SK-N-SH (cell line): Measurements from ENCODE around the gene IQSEC1. TPM values are rescaled to one million over a fixed set of nuclear protein-coding genes. Genes with fewer than 3 reads are reported as not detected.
A peak's percentile ranks its signal among the peaks of the same experiment; 100 is the strongest.

Experiments used
- CTCF ChIA-PET: fragments of 300-600, 350-600 bp; formaldehyde crosslinking; extraction: SDS; loops from one replicate; lab custom pipeline; 2021; lab: Yijun Ruan, JAX
- POLR2A ChIA-PET: fragments of 350-600 bp; sonication (Branson Sonifier 250); formaldehyde crosslinking; extraction: SDS; loops from one replicate; lab custom pipeline; 2020; ENCODE audit warnings: antibody characterized with exemption, inconsistent platforms; lab: Yijun Ruan, JAX
- DNase-seq: peaks from one replicate; pipeline ENCODE4 v3.0.0; 2012
- H2AFZ ChIP-seq: fragments of 200-600 bp; sonication (generic); 2 replicates; pipeline ENCODE4 v1.8.1; 2016; ENCODE audit warnings: antibody characterized with exemption, mild to moderate bottlenecking, low read depth
- H3F3A ChIP-seq: fragments of 200-600 bp; sonication (generic); replicated peaks from 2 replicates; pipeline ENCODE3; 2016; ENCODE audit warnings: antibody characterized with exemption, mild to moderate bottlenecking; ENCODE audit not compliant: insufficient read depth
- H3K27ac ChIP-seq, 2 experiments: fragments of 200-500 bp in 1 of 2; fragments of 200-600 bp in 1 of 2; sonication (Bioruptor generic) in 1 of 2; sonication (generic), shearing (Covaris generic) in 1 of 2; 2 replicates each; pipeline versions ENCODE4 v1.5.1 to v1.6.1; 2014 to 2016; ENCODE audit warnings: low read depth in 2 of 2, inconsistent platforms in 1 of 2, low read length in 1 of 2, mild to moderate bottlenecking in 1 of 2, mixed read lengths in 1 of 2
- H3K27me3 ChIP-seq: fragments of 200-600 bp; sonication (generic), shearing (Covaris generic); 2 replicates; pipeline ENCODE4 v1.6.1; 2016; ENCODE audit warnings: mixed run types; ENCODE audit not compliant: insufficient read depth
- H3K36me3 ChIP-seq, 2 experiments: fragments of 200-500 bp in 1 of 2; fragments of 200-600 bp in 1 of 2; sonication (Bioruptor generic) in 1 of 2; sonication (generic) in 1 of 2; replicated peaks in 1 of 2; 2 replicates each; pipeline versions ENCODE3 to v1.5.1; 2014 to 2016; ENCODE audit warnings: low read length in 1 of 2, mild to moderate bottlenecking in 1 of 2; ENCODE audit not compliant: insufficient read depth in 2 of 2, control insufficient read depth in 1 of 2
- H3K4me1 ChIP-seq, 2 experiments: fragments of 200-500 bp in 1 of 2; fragments of 200-600 bp in 1 of 2; sonication (Bioruptor generic) in 1 of 2; sonication (generic), shearing (Covaris generic) in 1 of 2; 2 replicates each; pipeline versions ENCODE4 v1.5.1 to v1.6.1; 2014 to 2016; ENCODE audit warnings: low read depth in 1 of 2, low read length in 1 of 2, mixed run types in 1 of 2; ENCODE audit not compliant: insufficient read depth in 2 of 2, control insufficient read depth in 1 of 2
- H3K4me2 ChIP-seq: fragments of 200-600 bp; sonication (generic), shearing (Covaris generic); 2 replicates; pipeline ENCODE4 v1.6.1; 2017; ENCODE audit warnings: mixed run types
- H3K4me3 ChIP-seq, 2 experiments: fragments of 200-500 bp in 1 of 2; fragments of 200-600 bp in 1 of 2; sonication (Bioruptor generic) in 1 of 2; sonication (generic), shearing (Covaris generic) in 1 of 2; 2 replicates each; pipeline versions ENCODE4 v1.5.1 to v1.8.1; 2014 to 2016; ENCODE audit warnings: low read depth in 2 of 2, inconsistent platforms in 1 of 2, low read length in 1 of 2, mild to moderate bottlenecking in 1 of 2, mixed read lengths in 1 of 2, moderate library complexity in 1 of 2
- H3K79me2 ChIP-seq: fragments of 200-600 bp; sonication (generic); 2 replicates; pipeline ENCODE4 v1.8.1; 2017; ENCODE audit warnings: mild to moderate bottlenecking; ENCODE audit not compliant: insufficient read depth
- H3K9ac ChIP-seq: fragments of 200-600 bp; sonication (generic); 2 replicates; pipeline ENCODE4 v1.6.1; 2017; ENCODE audit warnings: mixed run types
- H3K9me2 ChIP-seq: fragments of 200-600 bp; sonication (generic); 2 replicates; pipeline ENCODE4 v1.6.1; 2017; ENCODE audit warnings: mixed run types
- H3K9me3 ChIP-seq: fragments of 200-600 bp; sonication (generic); 2 replicates; pipeline ENCODE4 v1.6.1; 2017; ENCODE audit warnings: mixed run types, mild to moderate bottlenecking, moderate library complexity
- H4K20me1 ChIP-seq: fragments of 200-600 bp; sonication (generic); 2 replicates; pipeline ENCODE4 v1.6.1; 2017; ENCODE audit warnings: mild to moderate bottlenecking, mixed run types; ENCODE audit not compliant: insufficient read depth
- FOSL2 ChIP-seq: IDR thresholded peaks from 2 replicates; pipeline ENCODE4 v1.4.0; 2012; ENCODE audit warnings: low read depth, mild to moderate bottlenecking, moderate library complexity, borderline replicate concordance
- MAX ChIP-seq: IDR thresholded peaks from 2 replicates; pipeline ENCODE4 v1.4.0; 2012; ENCODE audit warnings: low read depth
- NFIC ChIP-seq: IDR thresholded peaks from 2 replicates; pipeline ENCODE4 v1.4.0; 2012; ENCODE audit warnings: borderline replicate concordance
- RAD21 ChIP-seq: IDR thresholded peaks from 2 replicates; pipeline ENCODE4 v1.6.1; 2012; ENCODE audit warnings: mild to moderate bottlenecking, low read length
- REST ChIP-seq: IDR thresholded peaks from 2 replicates; pipeline ENCODE4 v1.6.1; 2012; ENCODE audit warnings: mild to moderate bottlenecking, low read depth, low read length, moderate library complexity
- USF1 ChIP-seq: IDR thresholded peaks from 2 replicates; pipeline ENCODE4 v1.4.0; 2012; ENCODE audit warnings: low read depth, borderline replicate concordance
- WGBS: methylation state at CpG from one replicate; pipeline ENCODE4 v1.1.6; 2017; ENCODE audit warnings: low lambda C conversion rate; 5-methylcytosine and 5-hydroxymethylcytosine counted together
- polyA plus RNA-seq, 3 experiments: library from polyadenylated mRNA; depleted of rRNA; stranded (reverse); fragments of >200 nt; gene quantifications; 2 replicates each; pipeline ENCODE4 v1.2.3, GENCODE V29; 2012
- TF ChIP-seq, protein P1 (sequence below): IDR thresholded peaks from 2 replicates; pipeline ENCODE4; 2012

IQSEC1 gene
- polyA plus RNA-seq, 1 of the 3 experiments (the other 2 are of a cell fraction), result 6.2 TPM

DNA sequence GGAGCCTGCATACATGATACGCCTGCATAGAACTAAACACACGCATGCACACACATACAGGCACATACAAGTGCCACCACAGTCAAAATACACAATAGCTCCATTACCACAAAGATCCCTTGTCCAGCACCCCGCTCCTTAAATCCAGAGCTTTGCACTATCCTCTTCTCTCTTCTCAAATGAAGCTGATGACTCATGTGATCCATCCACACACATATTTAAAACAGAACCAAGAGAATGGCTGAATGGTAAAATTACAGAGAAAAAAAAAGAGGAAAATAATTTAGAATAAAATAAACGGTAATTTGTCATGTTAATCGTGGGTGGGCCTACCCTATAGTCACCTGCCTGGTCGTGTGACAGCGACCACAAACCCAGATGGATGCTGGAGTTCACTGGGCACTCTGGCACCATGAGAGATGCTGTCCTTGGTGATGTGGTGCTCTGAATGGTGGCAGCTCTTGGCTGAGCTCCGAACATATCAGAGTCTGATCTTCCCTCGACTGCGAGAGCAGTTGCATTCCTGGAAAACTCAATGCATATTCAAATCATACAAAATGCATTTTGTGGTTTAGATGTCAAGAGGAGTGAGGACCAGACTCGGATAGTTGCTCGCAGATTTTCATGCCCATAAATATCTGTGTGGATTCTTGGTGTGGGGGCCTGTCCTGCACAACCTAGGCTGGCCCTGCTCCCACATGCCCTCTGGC is 8.9 kb downstream of the IQSEC1 start:
- Histone ChIP-seq H3K9me3 (no peaks in the 10 kb centered on the region), H3F3A (peaks cover 6% of the 10 kb centered on the region), H3K4me1 (peaks cover 0 to 39% of the 10 kb centered on the region in 2 experiments; a peak in 1 of 4 replicates)
- TF ChIP-seq USF1 (no peak), NFIC (0 out of 2 replicates have a peak, but pooled peaks have one; percentile 4), REST (peak; percentile 68; the same call in 1 of the 2 replicates), MAX (no peak), FOSL2 (peak; percentile 27; the same call in 1 of the 2 replicates), RAD21 (no peak)
- TF ChIP-seq, all 33 proteins: peak for 3
- Histone ChIP-seq H3K27me3 (no peaks in the 10 kb centered on the region), H3K4me3 (no peak overlapping the region), H3K4me2 (peak overlapping the region; percentile 21; the same call in 1 of the 2 replicates), H3K79me2 (no peaks in the 10 kb centered on the region), H3K27ac (peak overlapping the region in 1 of 2 experiments; percentile 53; a peak in 2 of 4 replicates), H2AFZ (no peak overlapping the region), H3K9ac (no peak overlapping the region), H4K20me1 (no peaks in the 10 kb centered on the region), H3K9me2 (no peaks in the 10 kb centered on the region), H3K36me3 (no peaks in the 10 kb centered on the region)
- no peak for DNase-seq
- ChIA-PET POLR2A (no interaction called here), CTCF (interaction anchor here (1.2 to 3.4 kb wide), 4 partner anchors 14 to 44 kb away, joined by 3 to 11 read pairs (median 4); no protein-coding TSS in a partner anchor)
- 61% methylated on average over 12 of the region's 12 CpGs for WGBS

DNA sequence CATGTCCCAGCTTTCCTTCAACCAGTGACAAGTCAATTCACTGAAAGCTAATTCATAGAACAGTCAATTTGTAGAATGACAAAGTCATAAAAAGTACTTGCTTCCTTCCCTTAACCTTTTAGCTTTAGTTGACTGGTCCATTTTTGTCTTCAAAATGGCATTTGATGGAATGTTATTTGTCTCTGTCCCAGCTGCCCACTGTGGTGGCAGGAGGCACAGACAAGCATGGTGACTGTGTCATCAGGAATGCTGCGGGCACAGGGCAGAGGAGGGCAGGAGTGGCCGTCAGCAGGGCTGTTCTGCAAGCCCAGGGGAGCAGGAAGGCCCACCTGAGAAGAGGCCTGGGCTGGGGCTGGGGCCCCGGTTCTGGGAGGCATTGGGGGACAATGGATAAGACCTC is 10.0 kb downstream of the IQSEC1 start:
- H3K9me2 ChIP-seq, result no peaks in the 10 kb centered on the region

More for the DNA sequence above, 10.0 kb downstream of the IQSEC1 start:
- Histone ChIP-seq H3K36me3 (no peaks in the 10 kb centered on the region), H3K9me3 (no peaks in the 10 kb centered on the region), H3K4me1 (peaks cover 0 to 40% of the 10 kb centered on the region in 2 experiments; a peak in 1 of 4 replicates), H2AFZ (no peak overlapping the region), H3F3A (peaks cover 6% of the 10 kb centered on the region), H3K27ac (no peak overlapping the region), H3K9ac (no peak overlapping the region), H3K79me2 (no peaks in the 10 kb centered on the region), H3K4me2 (no peak overlapping the region), H4K20me1 (no peaks in the 10 kb centered on the region), H3K27me3 (no peaks in the 10 kb centered on the region), H3K4me3 (no peak overlapping the region)
- POLR2A ChIA-PET, result no interaction called here
- CTCF ChIA-PET, result interaction anchor here (0.9 to 3.4 kb wide), 4 partner anchors 9 to 29 kb away, joined by 3 to 11 read pairs (median 4); no protein-coding TSS in a partner anchor
- no peak for DNase-seq
- 75% methylated on average over 3 of the region's 3 CpGs for WGBS
- TF ChIP-seq, protein P1, sequence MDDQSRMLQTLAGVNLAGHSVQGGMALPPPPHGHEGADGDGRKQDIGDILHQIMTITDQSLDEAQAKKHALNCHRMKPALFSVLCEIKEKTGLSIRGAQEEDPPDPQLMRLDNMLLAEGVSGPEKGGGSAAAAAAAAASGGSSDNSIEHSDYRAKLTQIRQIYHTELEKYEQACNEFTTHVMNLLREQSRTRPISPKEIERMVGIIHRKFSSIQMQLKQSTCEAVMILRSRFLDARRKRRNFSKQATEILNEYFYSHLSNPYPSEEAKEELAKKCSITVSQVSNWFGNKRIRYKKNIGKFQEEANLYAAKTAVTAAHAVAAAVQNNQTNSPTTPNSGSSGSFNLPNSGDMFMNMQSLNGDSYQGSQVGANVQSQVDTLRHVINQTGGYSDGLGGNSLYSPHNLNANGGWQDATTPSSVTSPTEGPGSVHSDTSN, result peak; percentile 29; the same call in 1 of the 2 replicates
- no peak for TF ChIP-seq USF1
